Ureter (tissue), 1 donor: Measurements from ENCODE around the gene C22orf39. TPM values are rescaled to one million over a fixed set of nuclear protein-coding genes. Genes with fewer than 3 reads are reported as not detected.

Experiments used
- DNase-seq: peaks from one replicate; pipeline ENCODE4 v3.0.0-alpha.2; 2020; ENCODE audit warnings: low spot score
- total RNA-seq: library from RNA; stranded (reverse); gene quantifications from one replicate; pipeline ENCODE4 v1.2.4, GENCODE V29; 2023
- donor health status: DM: yes; HTN: yes; CAD: no.

The C22orf39 gene, protein sequence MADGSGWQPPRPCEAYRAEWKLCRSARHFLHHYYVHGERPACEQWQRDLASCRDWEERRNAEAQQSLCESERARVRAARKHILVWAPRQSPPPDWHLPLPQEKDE
- 31.5 TPM for total RNA-seq

DNA sequence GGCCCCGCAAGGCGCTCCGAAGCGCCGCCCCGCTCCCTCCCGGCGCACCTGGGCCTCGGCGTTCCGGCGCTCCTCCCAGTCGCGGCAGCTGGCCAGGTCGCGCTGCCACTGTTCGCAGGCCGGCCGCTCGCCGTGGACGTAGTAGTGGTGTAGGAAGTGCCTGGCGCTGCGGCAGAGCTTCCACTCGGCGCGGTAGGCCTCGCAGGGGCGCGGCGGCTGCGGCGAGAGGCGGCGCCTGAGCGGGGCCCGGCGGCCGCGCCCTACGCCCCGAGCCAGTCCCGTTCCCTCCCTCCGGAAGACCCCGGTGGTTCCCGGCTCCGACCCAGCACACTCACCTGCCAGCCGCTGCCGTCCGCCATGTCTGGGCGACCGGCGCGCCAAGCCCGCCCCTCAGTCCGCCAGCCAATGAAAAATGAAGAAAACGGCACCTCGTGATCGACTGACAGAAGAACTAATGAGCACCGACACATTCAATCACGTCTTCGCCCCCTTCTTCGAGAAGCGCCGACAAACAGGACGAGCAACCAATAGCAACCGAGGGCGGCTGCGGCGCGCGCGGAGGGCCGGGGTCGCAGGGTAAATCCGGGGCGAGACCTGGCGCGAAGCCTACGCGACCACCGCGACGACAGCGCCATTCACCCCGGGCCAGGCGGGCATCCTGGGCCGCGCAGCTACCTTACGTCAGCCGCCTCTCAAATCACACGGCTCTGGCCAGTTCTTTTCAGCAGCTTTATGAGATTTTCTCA is at the start of gene C22orf39:
Gene C22orf39, minus strand, starts transcription at position 382 of the 746 bp plus-strand sequence. Its CDS starts 23 bp downstream, at position 359.
- DNase-seq = peak; percentile 94

DNA sequence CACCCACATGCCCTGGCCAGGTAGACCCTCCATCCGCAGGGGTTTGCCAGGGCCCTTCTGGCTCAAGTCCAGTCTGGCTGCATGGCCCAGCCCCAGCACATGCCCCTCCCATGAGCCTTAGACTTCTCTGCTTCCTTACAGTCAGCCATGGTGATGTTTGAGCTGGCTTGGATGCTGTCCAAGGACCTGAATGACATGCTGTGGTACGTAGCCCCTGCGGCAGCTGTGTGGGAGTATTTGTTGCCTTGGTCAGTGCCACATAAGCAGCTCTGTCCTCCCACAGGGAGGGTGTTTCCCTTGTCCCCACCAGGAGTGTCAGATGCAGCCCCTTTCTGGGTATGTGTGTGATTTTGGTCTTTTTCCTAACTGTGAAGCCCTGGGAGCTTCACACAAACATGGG is 49.7 kb upstream of the C22orf39 start:
- DNase-seq = no peak

GRCh38 chr22:19496324-19496630 is 48.8 kb upstream of the C22orf39 start:
- DNase-seq = no peak

DNA sequence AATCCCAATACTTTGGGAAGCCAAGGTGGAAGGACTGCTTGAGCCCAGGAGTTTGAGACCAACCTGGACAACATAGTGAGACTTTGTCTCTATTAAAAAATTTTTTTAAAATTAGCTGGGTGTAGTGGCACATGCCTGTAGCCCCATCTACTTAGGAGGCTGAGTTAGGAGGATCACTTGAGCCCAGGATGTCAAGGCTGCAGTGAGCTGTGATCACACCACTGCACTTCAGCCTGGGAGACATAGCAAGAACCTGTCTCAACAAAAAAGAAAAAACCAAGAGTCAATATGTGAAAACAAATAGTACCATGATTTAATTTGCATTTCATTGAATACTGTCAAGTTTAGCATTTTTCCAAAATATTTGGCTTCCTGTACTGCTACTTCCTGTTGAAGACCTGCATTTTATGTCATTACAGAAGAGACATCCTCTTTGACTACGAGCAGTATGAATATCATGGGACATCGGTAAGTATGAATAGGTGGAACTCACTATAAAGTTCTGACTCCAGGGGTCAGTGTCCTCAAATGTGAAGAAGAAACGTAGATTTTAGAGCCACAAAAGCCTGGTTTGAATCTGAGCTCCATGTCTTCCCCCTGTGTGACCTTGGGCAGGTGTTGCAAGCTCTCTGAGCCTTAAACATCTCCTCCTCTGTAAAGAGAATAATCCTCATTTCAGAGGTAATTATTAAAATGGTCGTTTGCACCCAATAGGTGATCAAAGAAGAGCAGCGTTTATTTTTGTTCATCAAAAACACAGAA is 48.2 kb upstream of the C22orf39 start:
- no peak for DNase-seq

DNA sequence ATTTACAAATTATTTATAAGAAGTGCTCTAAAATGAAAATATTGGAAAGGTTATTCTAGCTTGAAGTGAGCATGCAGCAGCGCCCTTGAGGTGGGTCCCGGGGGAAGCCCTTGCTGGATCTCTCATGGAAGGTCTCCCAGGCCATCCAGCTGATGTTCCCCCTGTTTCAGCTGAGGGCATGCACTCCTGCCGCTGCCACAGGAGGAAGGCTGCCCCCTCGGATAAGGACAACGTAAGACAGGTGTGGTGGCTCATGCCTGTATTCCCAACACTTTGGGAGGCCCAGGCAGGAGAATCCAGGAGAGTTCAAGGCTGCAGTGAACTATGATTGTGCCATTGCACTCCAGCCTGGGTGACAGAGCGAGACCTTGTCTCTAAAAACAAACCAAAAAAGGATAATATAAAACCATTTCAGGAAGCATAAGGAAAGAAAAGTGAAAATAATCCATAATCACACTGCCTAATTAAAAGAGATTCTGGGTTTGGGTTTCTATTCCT is 47.2 kb upstream of the C22orf39 start:
- no peak for DNase-seq

- DNase-seq = no peak
Observed at GRCh38 chr22:19494001-19494560, 46.6 kb upstream of the C22orf39 start.

DNA sequence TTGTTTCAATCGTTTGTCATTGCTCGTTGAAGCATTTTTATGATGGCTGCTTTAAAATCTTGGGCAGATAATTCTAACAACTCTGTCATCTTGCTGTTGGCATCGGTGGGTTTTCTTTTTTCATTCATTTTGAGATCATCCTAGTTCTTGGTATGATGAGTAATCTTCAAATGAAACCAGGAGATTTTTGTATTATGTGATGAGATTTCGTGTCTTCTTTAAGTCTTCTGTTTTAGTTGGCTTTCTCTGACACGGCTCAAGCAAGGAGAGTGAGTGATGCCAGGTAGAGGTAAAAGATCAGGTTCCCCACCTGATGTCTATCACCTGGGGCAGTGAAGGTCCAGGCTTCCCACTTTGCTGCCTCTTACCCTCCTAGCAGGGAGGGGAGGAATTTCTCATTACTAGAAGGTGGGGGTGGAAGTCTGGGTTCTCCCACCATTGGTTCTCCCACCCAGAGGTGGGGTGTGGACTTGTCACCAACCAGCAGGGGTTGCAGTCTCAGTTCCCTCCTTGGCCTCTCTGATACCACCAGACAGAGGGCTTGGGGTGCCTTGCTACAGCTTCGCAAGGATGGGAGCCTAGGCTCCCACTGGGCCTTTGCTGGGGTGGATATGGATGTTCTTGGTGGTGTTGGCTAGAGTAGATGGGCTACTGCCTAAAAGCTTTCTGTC is 45.1 kb upstream of the C22orf39 start:
- no peak for DNase-seq

GRCh38 chr22:19490628-19491230 is 43.2 kb upstream of the C22orf39 start:
- no peak for DNase-seq

GRCh38 chr22:19488884-19489843 is 41.7 kb upstream of the C22orf39 start:
- DNase-seq = no peak

DNA sequence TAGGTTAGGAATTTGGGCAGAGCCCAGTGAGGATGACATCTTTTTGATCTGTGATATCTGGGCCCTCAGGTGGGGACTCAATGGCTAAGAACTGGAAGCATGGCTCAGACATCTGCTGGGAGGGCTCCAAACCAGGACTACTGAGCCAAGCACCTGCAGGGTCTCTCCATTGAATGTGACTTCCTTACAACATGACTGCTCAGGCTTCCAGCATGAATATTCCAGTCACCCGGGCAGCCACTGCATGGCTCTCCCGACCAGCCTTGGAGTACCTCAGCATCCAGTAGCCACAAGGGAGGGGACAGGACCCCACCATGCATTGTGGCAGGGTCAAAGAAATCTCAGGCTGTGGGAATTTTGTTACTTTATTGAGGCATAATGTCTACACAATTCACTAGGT is 40.8 kb upstream of the C22orf39 start:
- no peak for DNase-seq

- no peak for DNase-seq
Observed at GRCh38 chr22:19483481-19484244, 36.2 kb upstream of the C22orf39 start.

DNA sequence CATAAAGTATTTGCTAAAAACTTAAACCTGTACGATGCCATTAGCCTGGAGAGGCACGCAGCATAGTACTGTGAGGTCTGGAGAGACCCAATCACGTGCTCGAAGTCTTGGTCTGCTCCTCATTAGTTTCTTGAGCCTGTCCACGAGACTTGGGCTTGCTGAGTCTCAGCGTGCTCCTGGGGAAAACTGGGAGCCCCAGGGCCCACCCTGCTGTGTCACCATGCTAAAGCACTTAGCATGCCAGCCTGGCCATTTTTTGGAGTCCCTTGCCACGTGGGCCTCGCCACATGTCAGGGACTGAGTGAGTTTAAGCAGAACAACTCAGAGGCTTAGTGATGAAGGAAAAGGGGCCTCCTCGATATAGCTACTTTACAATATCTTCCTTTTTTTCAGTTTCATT is 34.8 kb upstream of the C22orf39 start:
- DNase-seq = no peak

DNA sequence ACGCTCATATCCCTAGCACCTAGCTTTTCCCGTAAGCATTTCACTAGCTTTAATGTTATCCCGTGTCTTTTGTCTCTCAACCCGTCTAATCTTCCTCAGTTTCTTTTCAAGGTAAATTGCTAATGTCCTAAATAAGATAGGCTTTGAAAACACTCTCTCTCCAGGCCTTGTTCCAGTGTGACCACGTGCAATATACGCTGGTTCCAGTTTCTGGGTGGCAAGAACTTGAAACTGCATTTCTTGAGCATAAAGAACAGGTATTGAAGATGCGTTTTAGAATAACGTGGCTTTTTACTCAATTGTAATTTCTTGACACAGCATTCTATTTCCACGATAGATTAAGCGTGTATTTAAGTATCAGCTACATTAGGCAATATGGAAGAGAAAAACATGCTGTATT is 33.3 kb upstream of the C22orf39 start:
- no peak for DNase-seq

- no peak for DNase-seq
Observed at GRCh38 chr22:19480173-19480568, 32.7 kb upstream of the C22orf39 start.

GRCh38 chr22:19479355-19480172 is 32.1 kb upstream of the C22orf39 start, which contains the start of gene CDC45:
TSS of gene CDC45 (plus strand) at chr22:19479920. CDS start at chr22:19479969, 49 bp downstream.
- peak; percentile 96 for DNase-seq

DNA sequence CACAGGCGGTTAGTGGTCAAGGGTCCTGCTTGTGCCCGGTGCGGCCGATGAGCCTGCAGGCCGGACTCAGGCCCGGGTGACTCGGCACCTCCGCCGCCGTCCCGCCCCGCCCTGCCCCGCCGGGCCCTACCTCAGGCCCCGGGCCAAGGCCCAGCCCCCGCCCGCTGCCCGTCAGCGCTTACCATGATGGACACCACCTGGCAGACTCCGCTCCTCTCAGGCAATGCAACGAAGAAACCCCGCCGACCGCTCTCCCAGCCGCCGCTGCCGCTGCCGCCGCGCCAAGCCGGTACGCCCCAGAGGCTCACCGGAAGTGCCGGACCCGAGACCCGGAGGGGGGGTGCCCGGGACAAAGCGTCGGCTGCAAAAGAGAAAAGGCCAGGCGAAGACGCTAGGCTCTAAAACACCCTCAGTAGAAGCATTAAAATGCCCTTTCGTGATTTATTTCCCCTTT is 31.4 kb upstream of the C22orf39 start, which contains the start of gene UFD1:
Gene UFD1, minus strand, starts transcription at position 293 of the 454 bp plus-strand sequence. Its CDS starts 108 bp downstream, at position 185.
- DNase-seq = peak; percentile 86

DNA sequence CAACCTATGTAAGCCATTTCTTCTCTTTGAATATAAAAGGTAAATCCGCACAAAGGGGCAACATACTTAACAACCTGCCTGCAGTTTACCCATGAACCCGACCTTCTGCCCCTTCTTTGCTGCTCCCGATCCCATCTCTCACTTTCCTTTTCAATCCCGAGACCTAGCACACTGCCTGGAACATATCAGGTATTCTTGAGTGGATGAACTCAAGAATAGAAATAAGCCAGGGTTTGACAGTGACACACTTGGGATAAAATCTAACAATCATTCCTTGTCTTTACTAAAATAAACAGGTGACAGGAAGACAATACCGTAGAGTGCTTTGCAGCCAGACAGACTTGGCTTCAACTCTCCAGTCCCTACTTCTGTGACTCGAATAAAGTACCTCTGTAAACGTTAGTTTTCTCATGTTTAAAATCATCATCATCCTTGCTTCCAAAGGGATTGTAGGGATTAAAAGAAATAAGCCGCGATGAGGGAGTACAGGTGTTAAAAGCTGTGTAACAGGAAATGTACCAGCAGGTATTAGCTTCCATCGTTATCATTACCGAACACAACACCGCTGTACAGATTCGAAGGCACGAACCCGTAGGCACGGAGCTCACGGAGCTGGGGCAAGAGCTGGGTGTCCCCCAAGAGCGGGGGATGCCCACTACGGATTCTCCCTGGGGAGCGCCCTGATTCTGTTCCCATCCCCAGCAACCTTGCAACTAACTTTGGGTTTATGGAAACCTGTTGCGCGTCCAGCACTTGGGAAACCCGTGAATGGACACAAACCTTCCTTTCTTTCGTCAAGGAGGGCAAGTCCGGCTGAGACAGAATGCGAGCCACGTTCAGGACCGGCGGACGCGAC is 30.8 kb upstream of the C22orf39 start:
- DNase-seq = no peak
